ENCODE results near the gene RANBP3L. TPM values are rescaled to one million over a fixed set of nuclear protein-coding genes. Genes with fewer than 3 reads are reported as not detected.
"Not testable (repeated sequence)": the region's sequence is repeated elsewhere in the genome, so short reads cannot be mapped to it uniquely, and the experiment has no call there.

RANBP3L gene
- total RNA-seq, 1 donor from 2014 or later, result 0.47 TPM

- Histone ChIP-seq H3K27me3 (ENCODE audit: low read depth) (no peaks in the 10 kb centered on the region), H3K36me3 (peaks cover 57% of the 10 kb centered on the region), H3K27ac (replicated peaks) (no peak overlapping the region), H3K4me1 (peaks cover 19% of the 10 kb centered on the region), H3K4me3 (no peak overlapping the region), H3K9me3 (replicated peaks) (no peaks in the 10 kb centered on the region)
- TF ChIP-seq CTCF (IDR thresholded peaks at IDR 0.05; ENCODE audit: borderline replicate concordance), result no peak
- DNase-seq, result no peak
- intact Hi-C loops (cut with micrococcal nuclease), result no loop called here
Measured at GRCh38 chr5:36199620-36200019, 102.1 kb downstream of the RANBP3L start.

- H3K27me3 ChIP-seq (ENCODE audit: low read depth); H3K4me3 ChIP-seq; intact Hi-C loops (cut with micrococcal nuclease); H3K27ac ChIP-seq (replicated peaks); DNase-seq; H3K9me3 ChIP-seq (replicated peaks): not testable (repeated sequence)
- Histone ChIP-seq H3K36me3 (peaks cover 61% of the 10 kb centered on the region), H3K4me1 (peaks cover 17% of the 10 kb centered on the region)
Measured at GRCh38 chr5:36198783-36199182, 102.9 kb downstream of the RANBP3L start.

Other genes starting within 250 kb of the RANBP3L start
- gene UGT3A2, start 235.0 kb downstream of the RANBP3L start, total RNA-seq, result not detected
- 12.1 TPM for gene LMBRD2, start 150.0 kb downstream of the RANBP3L start, total RNA-seq
- 4.6 TPM for gene SKP2, start 149.8 kb downstream of the RANBP3L start, total RNA-seq
- gene NADK2, start 60.0 kb downstream of the RANBP3L start, total RNA-seq, result 35.4 TPM

Measured in left ventricle myocardium inferior (tissue), 1 donor.